Measurements from ENCODE around the gene CLCN4.

The CLCN4 gene

GRCh38 chrX:10156199-10157031 lies at the start of gene CLCN4:
Gene CLCN4, plus strand, starts transcription at chrX:10156975. Its CDS starts 28,058 bp downstream, at chrX:10185033.
- DNase-seq (ENCODE audit: low read depth) = no peak

GRCh38 chrX:10107483-10107882 lies 49.3 kb upstream of the CLCN4 start:
- DNase-seq (ENCODE audit: low read depth) = no peak

- no peak for DNase-seq (ENCODE audit: low read depth)
These were observed 48.5 kb upstream of the CLCN4 start for GRCh38 chrX:10108288-10108687.

- DNase-seq (ENCODE audit: low read depth) = no peak
These were observed 47.1 kb upstream of the CLCN4 start for GRCh38 chrX:10109695-10110094.

GRCh38 chrX:10110316-10110935 lies 46.3 kb upstream of the CLCN4 start:
- no peak for DNase-seq (ENCODE audit: low read depth)

- peak; percentile 33 for DNase-seq (ENCODE audit: low read depth)
These were observed 45.8 kb upstream of the CLCN4 start for GRCh38 chrX:10110984-10111363.

- DNase-seq (ENCODE audit: low read depth) = peak; percentile 47
These were observed 45.2 kb upstream of the CLCN4 start for GRCh38 chrX:10111364-10112148.

GRCh38 chrX:10112510-10112909 lies 44.3 kb upstream of the CLCN4 start:
- DNase-seq (ENCODE audit: low read depth) = no peak

GRCh38 chrX:10115082-10115481 lies 41.7 kb upstream of the CLCN4 start:
- no peak for DNase-seq (ENCODE audit: low read depth)

GRCh38 chrX:10117301-10117700 lies 39.5 kb upstream of the CLCN4 start:
- no peak for DNase-seq (ENCODE audit: low read depth)

GRCh38 chrX:10117864-10118377 lies 38.9 kb upstream of the CLCN4 start:
- no peak for DNase-seq (ENCODE audit: low read depth)

GRCh38 chrX:10118530-10118929 lies 38.2 kb upstream of the CLCN4 start:
- DNase-seq (ENCODE audit: low read depth) = no peak

- DNase-seq (ENCODE audit: low read depth) = peak; percentile 64
These were observed 37.3 kb upstream of the CLCN4 start for GRCh38 chrX:10119399-10119990.

- DNase-seq (ENCODE audit: low read depth) = no peak
These were observed 36.4 kb upstream of the CLCN4 start for GRCh38 chrX:10120331-10120730.

GRCh38 chrX:10120828-10121227 lies 35.9 kb upstream of the CLCN4 start:
- DNase-seq (ENCODE audit: low read depth) = no peak

GRCh38 chrX:10121787-10122186 lies 35.0 kb upstream of the CLCN4 start:
- DNase-seq (ENCODE audit: low read depth) = no peak

- no peak for DNase-seq (ENCODE audit: low read depth)
These were observed 32.1 kb upstream of the CLCN4 start for GRCh38 chrX:10124506-10125247.

GRCh38 chrX:10125248-10125615 lies 31.5 kb upstream of the CLCN4 start:
- no peak for DNase-seq (ENCODE audit: low read depth)

GRCh38 chrX:10126044-10126443 lies 30.7 kb upstream of the CLCN4 start:
- DNase-seq (ENCODE audit: low read depth) = no peak

- DNase-seq (ENCODE audit: low read depth) = no peak
These were observed 29.9 kb upstream of the CLCN4 start for GRCh38 chrX:10126834-10127233.

- DNase-seq (ENCODE audit: low read depth) = no peak
These were observed 28.4 kb upstream of the CLCN4 start for GRCh38 chrX:10128386-10128785.

- DNase-seq (ENCODE audit: low read depth) = no peak
These were observed 27.5 kb upstream of the CLCN4 start for GRCh38 chrX:10129229-10129628.
